Measurements from ENCODE around the gene GALNS.

- TF ChIP-seq CTCF (IDR thresholded peaks at IDR 0.05) (no peak), POLR2A (IDR thresholded peaks at IDR 0.05) (no peak)
Measured at GRCh38 chr16:88784856-88785105, 72.0 kb downstream of the GALNS start.
